Upper lobe of right lung (tissue), 1 donor: ENCODE measurements around the gene MCC. TPM values are rescaled to one million over a fixed set of nuclear protein-coding genes. Genes with fewer than 3 reads are reported as not detected.

Source experiments
- ATAC-seq: fragments of 200-7000 bp; cut with Tn5 transposase; one replicate; pipeline ENCODE4 v1.9.1; 2020; ENCODE audit warnings: mild to moderate bottlenecking, moderate library complexity
- DNase-seq: peaks from one replicate; pipeline ENCODE4 v3.0.0-alpha.2; 2020
- H3K27ac ChIP-seq: fragments of 200-600 bp; one replicate; pipeline ENCODE4 v1.8.0; 2022
- H3K27me3 ChIP-seq: fragments of 200-600 bp; one replicate; pipeline ENCODE4 v1.8.0; 2022; ENCODE audit warnings: mild to moderate bottlenecking
- H3K36me3 ChIP-seq: fragments of 200-600 bp; one replicate; pipeline ENCODE4 v1.8.0; 2022
- H3K4me1 ChIP-seq: fragments of 200-600 bp; one replicate; pipeline ENCODE4 v1.8.0; 2022
- H3K4me3 ChIP-seq: fragments of 200-600 bp; one replicate; pipeline ENCODE4 v1.8.0; 2022; ENCODE audit warnings: mild to moderate bottlenecking
- H3K9me3 ChIP-seq: fragments of 200-600 bp; one replicate; pipeline ENCODE4 v1.8.0; 2022
- CTCF ChIP-seq: fragments of 200-600 bp; IDR thresholded peaks from one replicate; pipeline ENCODE4 v1.8.0; 2022; ENCODE audit warnings: antibody characterized with exemption
- intact Hi-C: fragments of 100-400 bp; cut with DNase I; formaldehyde crosslinking; loops from one replicate; pipeline ENCODE4 v1.11.0; 2022
- total RNA-seq: library from RNA; stranded (reverse); fragmentation: NEBNext Ultra II Directional; extraction: Animal tissue kit (Norgen Biotek cat#: 25700); gene quantifications from one replicate; pipeline ENCODE4 v1.2.1, GENCODE V29; 2021
- donor health status: DM: no; HTN: yes; CAD: no; lungs with severe emphysema.

MCC gene
- total RNA-seq, 1 donor from 2014 or later: 18.6 TPM

- Histone ChIP-seq H3K27me3 (no peaks in the 10 kb centered on the region), H3K9me3 (no peaks in the 10 kb centered on the region), H3K36me3 (peaks cover 9% of the 10 kb centered on the region), H3K27ac (peak overlapping the region; percentile 89), H3K4me3 (peak overlapping the region; percentile 79), H3K4me1 (peaks cover 19% of the 10 kb centered on the region)
- no peak for TF ChIP-seq CTCF
- ATAC-seq (no peak), DNase-seq (no peak)
- intact Hi-C loops: no loop called here
Observed at GRCh38 chr5:112977440-112977861, 510.8 kb downstream of the MCC start.

GRCh38 chr5:112976432-112977309 is 511.6 kb downstream of the MCC start, which contains the start of gene DCP2:
Gene DCP2, plus strand, starts transcription at chr5:112976798. Its CDS starts 136 bp downstream, at chr5:112976934.
- Histone ChIP-seq H3K4me1 (peaks cover 19% of the 10 kb centered on the region), H3K4me3 (peak within 1 kb of the TSS; percentile 79), H3K27me3 (no peaks in the 10 kb centered on the region), H3K9me3 (no peaks in the 10 kb centered on the region), H3K36me3 (peaks cover 8% of the 10 kb centered on the region), H3K27ac (peak within 1 kb of the TSS; percentile 89)
- intact Hi-C loops: no loop called here
- ATAC-seq (peak; percentile 99), DNase-seq (peak; percentile 96)
- TF ChIP-seq CTCF: no peak

GRCh38 chr5:112975721-112976431 is 512.4 kb downstream of the MCC start:
- Histone ChIP-seq H3K27ac (peak overlapping the region; percentile 89), H3K4me3 (peak overlapping the region; percentile 79), H3K9me3 (no peaks in the 10 kb centered on the region), H3K4me1 (peaks cover 19% of the 10 kb centered on the region), H3K36me3 (peaks cover under 1% of the 10 kb centered on the region), H3K27me3 (no peaks in the 10 kb centered on the region)
- TF ChIP-seq CTCF: no peak
- DNase-seq (no peak), ATAC-seq (peak; percentile 7)
- intact Hi-C loops: no loop called here

GRCh38 chr5:112974901-112975300 is 513.4 kb downstream of the MCC start:
- Histone ChIP-seq H3K27me3 (no peaks in the 10 kb centered on the region), H3K27ac (no peak overlapping the region), H3K36me3 (no peaks in the 10 kb centered on the region), H3K4me1 (peaks cover 19% of the 10 kb centered on the region), H3K9me3 (no peaks in the 10 kb centered on the region), H3K4me3 (no peak overlapping the region)
- intact Hi-C loops: no loop called here
- DNase-seq (no peak), ATAC-seq (no peak)
- no peak for TF ChIP-seq CTCF

GRCh38 chr5:112973904-112974303 is 514.3 kb downstream of the MCC start:
- ATAC-seq (no peak), DNase-seq (no peak)
- no peak overlapping the region for H3K4me3 ChIP-seq
- H3K36me3 ChIP-seq: no peaks in the 10 kb centered on the region
- H3K9me3 ChIP-seq: no peaks in the 10 kb centered on the region
- H3K27me3 ChIP-seq: no peaks in the 10 kb centered on the region
- no peak overlapping the region for H3K27ac ChIP-seq
- intact Hi-C loops: no loop called here
- H3K4me1 ChIP-seq: peaks cover 10% of the 10 kb centered on the region
- no peak for TF ChIP-seq CTCF
